ENCODE measurements around the gene RELCH.

Gene RELCH

DNA sequence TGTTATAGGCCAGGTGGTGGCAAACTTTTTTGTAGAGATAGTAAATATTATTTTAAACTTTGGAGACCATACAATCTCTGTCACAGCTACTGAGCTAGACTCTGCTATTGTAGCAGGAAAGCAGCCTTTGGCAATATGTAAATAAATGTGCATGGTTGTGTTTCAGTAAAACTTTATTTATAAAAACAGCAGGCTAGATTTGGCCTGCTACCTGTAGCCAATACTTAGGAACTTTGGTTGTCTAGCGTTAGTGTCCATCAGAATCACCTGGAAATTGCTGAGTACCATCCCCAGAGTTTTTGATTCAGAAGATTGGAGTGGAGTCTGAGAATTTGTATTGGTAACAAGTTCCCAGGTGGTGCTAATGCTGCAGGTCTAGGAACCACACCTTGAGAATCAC is 114.3 kb downstream of the RELCH start:
- Histone ChIP-seq H4K91ac (ENCODE audit: low read length) (no peak overlapping the region), H3K4me1 (ENCODE audit: control insufficient read depth, insufficient read depth, low read depth, low read length) (no peaks in the 10 kb centered on the region), H2AK5ac (ENCODE audit: low read length, severe bottlenecking) (no peak overlapping the region), H3K4me3 (ENCODE audit: insufficient read depth in 1 of 2, low read depth in 1 of 2, low read length in 2 of 2) (no peak overlapping the region), H3K4ac (ENCODE audit: low read depth in 1 of 2, low read length in 2 of 2) (no peak overlapping the region), H3K79me1 (replicated peaks; ENCODE audit: low read length, poor library complexity, severe bottlenecking) (peaks cover 4% of the 10 kb centered on the region), H2BK5ac (ENCODE audit: low read depth, low read length, poor library complexity, severe bottlenecking) (no peak overlapping the region), H3K27me3 (ENCODE audit: control insufficient read depth in 1 of 2, insufficient read depth in 1 of 2, low read length in 2 of 2) (no peaks in the 10 kb centered on the region), H4K8ac (ENCODE audit: low read length) (no peak overlapping the region), H3K14ac (ENCODE audit: low read length in 2 of 2) (no peak overlapping the region), H2BK15ac (ENCODE audit: low read depth, poor library complexity, severe bottlenecking) (no peak overlapping the region), H3K4me2 (ENCODE audit: low read length, poor library complexity, severe bottlenecking) (no peak overlapping the region), H3K9me3 (ENCODE audit: control insufficient read depth, low read length) (no peaks in the 10 kb centered on the region), H2BK120ac (ENCODE audit: low read depth, low read length) (no peak overlapping the region), H3K23ac (ENCODE audit: low read length in 2 of 2) (no peak overlapping the region), H2BK12ac (ENCODE audit: low read length in 2 of 2) (no peak overlapping the region), H3K36me3 (ENCODE audit: control insufficient read depth in 1 of 2, insufficient read depth in 2 of 2, low read depth in 1 of 2, low read length in 2 of 2) (peaks cover 0 to 66% of the 10 kb centered on the region in 2 experiments), H2AFZ (ENCODE audit: low read depth, low read length) (no peak overlapping the region), H3K27ac (ENCODE audit: low read length, poor library complexity, severe bottlenecking) (no peak overlapping the region), H3K9ac (ENCODE audit: low read length) (no peak overlapping the region), H3K18ac (ENCODE audit: low read depth in 1 of 2, low read length in 2 of 2) (no peak overlapping the region)
- 95% methylated on average over 1 of the region's 1 CpG for WGBS
- no peak for DNase-seq

DNA sequence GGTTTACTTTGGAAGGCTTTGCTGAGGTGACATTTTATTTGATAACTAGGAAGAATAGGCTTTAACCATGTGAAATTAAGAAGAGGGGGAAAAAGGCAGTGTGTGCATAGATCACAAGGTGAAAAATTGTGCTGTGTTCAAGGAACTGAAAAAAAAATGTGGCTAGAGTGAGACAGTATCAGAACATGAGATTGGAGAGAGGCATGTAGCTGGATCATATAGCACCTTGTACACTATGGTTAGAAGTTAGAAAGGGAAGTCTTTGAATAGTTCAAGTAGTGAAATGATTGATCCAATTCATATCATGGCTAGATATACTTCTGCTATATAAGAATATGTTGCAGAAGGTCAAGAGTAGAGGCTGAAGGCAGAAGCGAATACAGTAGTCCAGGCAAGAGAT is 125.8 kb downstream of the RELCH start:
- no peak for DNase-seq
- H4K91ac ChIP-seq (ENCODE audit: low read length), result no peak overlapping the region
- H3K14ac ChIP-seq (ENCODE audit: low read length in 2 of 2), result no peak overlapping the region
- no peak overlapping the region for H4K8ac ChIP-seq (ENCODE audit: low read length)
- no peak overlapping the region for H2AK5ac ChIP-seq (ENCODE audit: low read length, severe bottlenecking)
- peaks cover 1% of the 10 kb centered on the region for H3K79me1 ChIP-seq (replicated peaks; ENCODE audit: low read length, poor library complexity, severe bottlenecking)
- H3K18ac ChIP-seq (ENCODE audit: low read depth in 1 of 2, low read length in 2 of 2), result no peak overlapping the region
- no peak overlapping the region for H3K4ac ChIP-seq (ENCODE audit: low read depth in 1 of 2, low read length in 2 of 2)
- H2BK15ac ChIP-seq (ENCODE audit: low read depth, poor library complexity, severe bottlenecking), result no peak overlapping the region
- H3K4me1 ChIP-seq (ENCODE audit: control insufficient read depth, insufficient read depth, low read depth, low read length), result no peaks in the 10 kb centered on the region
- H3K27ac ChIP-seq (ENCODE audit: low read length, poor library complexity, severe bottlenecking), result no peak overlapping the region
- 100% methylated on average over 1 of the region's 1 CpG for WGBS
- no peaks in the 10 kb centered on the region for H3K27me3 ChIP-seq (ENCODE audit: control insufficient read depth in 1 of 2, insufficient read depth in 1 of 2, low read length in 2 of 2)
- no peaks in the 10 kb centered on the region for H3K9me3 ChIP-seq (ENCODE audit: control insufficient read depth, low read length)
- H2BK5ac ChIP-seq (ENCODE audit: low read depth, low read length, poor library complexity, severe bottlenecking), result no peak overlapping the region
- no peak overlapping the region for H2AFZ ChIP-seq (ENCODE audit: low read depth, low read length)
- H3K36me3 ChIP-seq (ENCODE audit: control insufficient read depth in 1 of 2, insufficient read depth in 2 of 2, low read depth in 1 of 2, low read length in 2 of 2), result peaks cover 11 to 23% of the 10 kb centered on the region in 2 experiments
- no peak overlapping the region for H3K4me3 ChIP-seq (ENCODE audit: insufficient read depth in 1 of 2, low read depth in 1 of 2, low read length in 2 of 2)
- no peak overlapping the region for H2BK120ac ChIP-seq (ENCODE audit: low read depth, low read length)
- no peak overlapping the region for H3K23ac ChIP-seq (ENCODE audit: low read length in 2 of 2)
- no peak overlapping the region for H3K9ac ChIP-seq (ENCODE audit: low read length)
- no peak overlapping the region for H3K4me2 ChIP-seq (ENCODE audit: low read length, poor library complexity, severe bottlenecking)
- H2BK12ac ChIP-seq (ENCODE audit: low read length in 2 of 2), result no peak overlapping the region

DNA sequence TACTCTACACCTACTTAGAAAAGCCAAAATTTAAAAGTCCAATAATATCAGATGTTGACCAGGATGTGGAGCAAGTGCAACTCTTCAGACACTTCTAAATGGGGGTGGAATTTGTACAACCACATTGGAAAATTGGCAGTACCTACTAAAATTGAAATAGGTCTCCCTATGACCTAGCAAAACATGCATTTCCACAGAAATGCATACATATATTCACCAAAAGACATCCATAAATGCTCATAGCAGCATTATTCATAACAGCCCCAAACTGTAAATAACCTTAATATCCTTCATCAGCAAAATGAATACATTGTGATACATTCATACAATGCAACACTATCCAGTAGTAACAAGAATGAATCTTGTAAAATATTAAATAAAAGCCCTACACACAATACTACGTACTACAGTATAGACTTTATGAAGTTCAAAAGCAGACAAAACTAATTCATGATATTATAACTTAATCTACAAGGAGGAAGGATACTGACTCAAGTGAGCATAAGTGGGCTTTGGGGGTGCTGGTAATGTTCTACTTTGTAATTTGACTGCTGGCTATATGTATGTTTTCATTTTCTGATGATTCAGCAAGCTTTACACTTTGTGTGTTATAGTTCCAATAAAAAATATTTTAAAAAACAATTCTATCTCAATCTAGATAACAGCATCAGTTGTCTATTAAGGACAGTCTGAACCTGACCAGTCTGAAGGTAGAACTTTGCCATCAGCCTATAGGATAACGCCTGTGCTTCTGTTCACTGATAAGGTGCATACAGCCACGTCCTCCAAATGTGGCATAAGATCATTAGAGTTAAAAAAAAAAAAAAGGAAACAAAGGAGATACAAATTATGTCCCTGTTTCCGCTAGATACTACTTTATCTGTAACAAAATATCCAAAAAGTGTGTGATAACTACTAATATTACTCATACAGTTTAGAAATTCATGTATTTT is 131.4 kb downstream of the RELCH start:
- no peaks in the 10 kb centered on the region for H3K36me3 ChIP-seq (ENCODE audit: control insufficient read depth in 1 of 2, insufficient read depth in 2 of 2, low read depth in 1 of 2, low read length in 2 of 2)
- H4K8ac ChIP-seq (ENCODE audit: low read length), result no peak overlapping the region
- DNase-seq, result no peak
- H3K23ac ChIP-seq (ENCODE audit: low read length in 2 of 2), result no peak overlapping the region
- H2BK5ac ChIP-seq (ENCODE audit: low read depth, low read length, poor library complexity, severe bottlenecking), result no peak overlapping the region
- H3K9me3 ChIP-seq (ENCODE audit: control insufficient read depth, low read length), result no peaks in the 10 kb centered on the region
- H2AFZ ChIP-seq (ENCODE audit: low read depth, low read length), result no peak overlapping the region
- no peak overlapping the region for H3K27ac ChIP-seq (ENCODE audit: low read length, poor library complexity, severe bottlenecking)
- H3K4me2 ChIP-seq (ENCODE audit: low read length, poor library complexity, severe bottlenecking), result no peak overlapping the region
- no peak overlapping the region for H2AK5ac ChIP-seq (ENCODE audit: low read length, severe bottlenecking)
- H3K27me3 ChIP-seq (ENCODE audit: control insufficient read depth in 1 of 2, insufficient read depth in 1 of 2, low read length in 2 of 2), result peaks cover 14% of the 10 kb centered on the region in 2 experiments
- no peak overlapping the region for H2BK120ac ChIP-seq (ENCODE audit: low read depth, low read length)
- H3K79me1 ChIP-seq (replicated peaks; ENCODE audit: low read length, poor library complexity, severe bottlenecking), result no peaks in the 10 kb centered on the region
- no peak overlapping the region for H2BK12ac ChIP-seq (ENCODE audit: low read length in 2 of 2)
- H4K91ac ChIP-seq (ENCODE audit: low read length), result no peak overlapping the region
- 96% methylated on average over 2 of the region's 4 CpGs for WGBS
- H3K4me3 ChIP-seq (ENCODE audit: insufficient read depth in 1 of 2, low read depth in 1 of 2, low read length in 2 of 2), result no peak overlapping the region
- no peaks in the 10 kb centered on the region for H3K4me1 ChIP-seq (ENCODE audit: control insufficient read depth, insufficient read depth, low read depth, low read length)
- H2BK15ac ChIP-seq (ENCODE audit: low read depth, poor library complexity, severe bottlenecking), result no peak overlapping the region
- H3K4ac ChIP-seq (ENCODE audit: low read depth in 1 of 2, low read length in 2 of 2), result no peak overlapping the region
- no peak overlapping the region for H3K9ac ChIP-seq (ENCODE audit: low read length)
- no peak overlapping the region for H3K18ac ChIP-seq (ENCODE audit: low read depth in 1 of 2, low read length in 2 of 2)
- H3K14ac ChIP-seq (ENCODE audit: low read length in 2 of 2), result no peak overlapping the region

DNA sequence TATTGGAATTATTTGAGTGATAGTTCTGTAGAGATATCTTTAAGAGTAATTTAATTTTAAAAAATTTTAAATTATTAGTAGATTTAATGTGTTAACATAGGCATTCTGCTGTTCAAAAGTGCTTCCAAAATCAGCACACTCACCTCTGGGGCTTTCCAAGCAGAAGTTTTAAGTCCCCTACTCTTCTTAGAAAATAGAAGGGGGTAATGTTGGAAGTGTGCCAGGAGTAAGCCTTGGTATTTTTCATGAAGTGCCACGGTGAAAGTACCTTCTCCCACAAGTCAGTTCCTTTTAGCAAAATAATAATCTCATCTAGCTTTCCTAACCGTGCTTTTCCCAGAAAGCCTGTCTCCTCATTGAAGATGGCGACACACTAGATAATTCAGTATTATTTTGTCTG is 134.1 kb downstream of the RELCH start:
- Histone ChIP-seq H3K14ac (ENCODE audit: low read length in 2 of 2) (no peak overlapping the region), H3K23ac (ENCODE audit: low read length in 2 of 2) (no peak overlapping the region), H3K27me3 (ENCODE audit: control insufficient read depth in 1 of 2, insufficient read depth in 1 of 2, low read length in 2 of 2) (peaks cover 37% of the 10 kb centered on the region in 2 experiments), H4K8ac (ENCODE audit: low read length) (no peak overlapping the region), H3K9ac (ENCODE audit: low read length) (no peak overlapping the region), H4K91ac (ENCODE audit: low read length) (no peak overlapping the region), H2AK5ac (ENCODE audit: low read length, severe bottlenecking) (no peak overlapping the region), H2AFZ (ENCODE audit: low read depth, low read length) (no peak overlapping the region), H3K4me1 (ENCODE audit: control insufficient read depth, insufficient read depth, low read depth, low read length) (peaks cover 16% of the 10 kb centered on the region), H3K18ac (ENCODE audit: low read depth in 1 of 2, low read length in 2 of 2) (no peak overlapping the region), H3K4me2 (ENCODE audit: low read length, poor library complexity, severe bottlenecking) (no peak overlapping the region), H3K4me3 (ENCODE audit: insufficient read depth in 1 of 2, low read depth in 1 of 2, low read length in 2 of 2) (no peak overlapping the region), H3K36me3 (ENCODE audit: control insufficient read depth in 1 of 2, insufficient read depth in 2 of 2, low read depth in 1 of 2, low read length in 2 of 2) (no peaks in the 10 kb centered on the region), H3K4ac (ENCODE audit: low read depth in 1 of 2, low read length in 2 of 2) (no peak overlapping the region), H2BK12ac (ENCODE audit: low read length in 2 of 2) (no peak overlapping the region), H2BK5ac (ENCODE audit: low read depth, low read length, poor library complexity, severe bottlenecking) (no peak overlapping the region), H3K9me3 (ENCODE audit: control insufficient read depth, low read length) (no peaks in the 10 kb centered on the region), H3K79me1 (replicated peaks; ENCODE audit: low read length, poor library complexity, severe bottlenecking) (no peaks in the 10 kb centered on the region), H3K27ac (ENCODE audit: low read length, poor library complexity, severe bottlenecking) (no peak overlapping the region), H2BK120ac (ENCODE audit: low read depth, low read length) (no peak overlapping the region), H2BK15ac (ENCODE audit: low read depth, poor library complexity, severe bottlenecking) (no peak overlapping the region)
- no peak for DNase-seq
- WGBS, result 92% methylated on average over 2 of the region's 3 CpGs
